GM19193 (cell line): ENCODE results near the gene CARD8.

Experiments used
- POLR2A ChIP-seq: IDR thresholded peaks from 4 replicates; pipeline ENCODE4 v1.6.1; 2011; ENCODE audit not compliant: insufficient read depth, insufficient read length; ENCODE audit errors: extremely low read depth

CARD8 gene

GRCh38 chr19:48221628-48222027 is 34.1 kb downstream of the CARD8 start:
- TF ChIP-seq POLR2A = no peak

- TF ChIP-seq POLR2A = no peak
Measured at GRCh38 chr19:48218997-48219396, 36.7 kb downstream of the CARD8 start.

DNA sequence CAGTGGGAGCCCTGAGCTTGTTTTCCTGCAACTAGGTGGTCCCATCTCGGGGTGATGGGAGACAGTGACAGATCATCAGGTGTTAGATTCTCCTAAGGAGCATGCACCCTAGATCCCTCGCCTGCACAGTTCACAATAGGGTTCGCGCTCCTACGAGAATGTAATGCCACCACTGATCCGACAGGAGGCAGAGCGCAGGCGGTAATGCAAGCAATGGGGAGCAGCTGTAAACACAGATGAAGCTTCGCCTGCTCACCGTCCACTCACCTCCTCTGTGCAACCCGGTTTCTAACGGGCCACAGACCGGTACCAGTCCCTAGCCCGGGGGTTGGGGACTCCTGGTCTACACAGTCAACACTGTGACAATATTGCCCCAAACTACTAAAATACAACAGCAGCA is 38.8 kb downstream of the CARD8 start:
- no peak for TF ChIP-seq POLR2A

DNA sequence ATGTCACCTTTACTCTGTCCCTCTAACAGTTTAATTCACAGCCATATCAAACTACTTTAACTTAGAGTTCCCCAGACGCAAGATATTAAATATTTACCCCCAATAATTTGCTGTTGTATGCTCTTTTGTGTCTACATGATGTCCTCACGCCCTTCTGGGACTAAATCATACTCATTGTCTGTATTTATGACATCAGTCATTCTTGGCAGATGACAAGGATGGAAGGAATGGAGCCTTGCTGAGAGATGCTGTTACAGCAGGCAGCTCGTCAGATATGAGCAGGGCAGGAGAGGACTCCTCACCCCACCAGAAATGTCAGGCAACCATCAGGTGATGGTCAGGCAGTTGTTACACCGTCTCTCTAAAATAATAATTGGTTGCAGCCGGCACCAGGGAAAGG is 41.8 kb downstream of the CARD8 start:
- no peak for TF ChIP-seq POLR2A

- no peak for TF ChIP-seq POLR2A
Measured at GRCh38 chr19:48210005-48210404, 45.7 kb downstream of the CARD8 start.

DNA sequence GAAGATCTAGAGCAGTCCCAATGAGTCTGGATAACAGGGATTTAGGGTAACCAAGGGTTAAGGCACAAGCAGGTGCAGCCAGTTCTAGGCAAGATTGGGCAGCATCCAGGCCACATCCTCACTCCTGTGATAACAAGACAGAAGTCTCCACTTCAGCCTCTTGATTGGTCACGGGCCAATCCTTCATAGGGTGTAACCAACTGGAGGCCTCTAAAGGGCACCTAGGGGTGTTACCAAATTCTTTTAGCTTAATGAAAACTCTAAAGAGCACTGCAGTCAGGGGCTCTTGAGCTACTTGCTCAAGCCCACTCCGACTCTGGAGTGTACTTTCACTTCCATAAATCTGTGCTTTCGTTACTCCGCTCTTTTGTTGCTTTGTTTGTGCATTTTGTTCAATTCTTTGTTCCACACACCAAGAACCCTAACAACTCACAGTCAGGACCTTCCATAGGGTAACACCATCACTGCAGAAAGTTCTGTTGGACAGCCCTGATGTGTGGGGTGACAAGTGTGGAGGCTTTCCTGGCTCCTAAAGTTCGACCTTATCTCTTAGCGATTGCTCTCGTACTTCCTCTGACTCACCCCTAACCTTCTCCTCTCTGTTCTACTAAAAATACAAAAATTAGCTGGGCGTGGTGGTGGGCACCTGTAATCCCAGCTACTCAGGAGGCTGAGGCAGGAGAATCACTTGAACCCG is 49.2 kb downstream of the CARD8 start:
- TF ChIP-seq POLR2A = no peak

- TF ChIP-seq POLR2A = peak; percentile 82
Measured at GRCh38 chr19:48203794-48204628, 51.7 kb downstream of the CARD8 start.

GRCh38 chr19:48203222-48203793 is 52.4 kb downstream of the CARD8 start:
- TF ChIP-seq POLR2A = no peak

DNA sequence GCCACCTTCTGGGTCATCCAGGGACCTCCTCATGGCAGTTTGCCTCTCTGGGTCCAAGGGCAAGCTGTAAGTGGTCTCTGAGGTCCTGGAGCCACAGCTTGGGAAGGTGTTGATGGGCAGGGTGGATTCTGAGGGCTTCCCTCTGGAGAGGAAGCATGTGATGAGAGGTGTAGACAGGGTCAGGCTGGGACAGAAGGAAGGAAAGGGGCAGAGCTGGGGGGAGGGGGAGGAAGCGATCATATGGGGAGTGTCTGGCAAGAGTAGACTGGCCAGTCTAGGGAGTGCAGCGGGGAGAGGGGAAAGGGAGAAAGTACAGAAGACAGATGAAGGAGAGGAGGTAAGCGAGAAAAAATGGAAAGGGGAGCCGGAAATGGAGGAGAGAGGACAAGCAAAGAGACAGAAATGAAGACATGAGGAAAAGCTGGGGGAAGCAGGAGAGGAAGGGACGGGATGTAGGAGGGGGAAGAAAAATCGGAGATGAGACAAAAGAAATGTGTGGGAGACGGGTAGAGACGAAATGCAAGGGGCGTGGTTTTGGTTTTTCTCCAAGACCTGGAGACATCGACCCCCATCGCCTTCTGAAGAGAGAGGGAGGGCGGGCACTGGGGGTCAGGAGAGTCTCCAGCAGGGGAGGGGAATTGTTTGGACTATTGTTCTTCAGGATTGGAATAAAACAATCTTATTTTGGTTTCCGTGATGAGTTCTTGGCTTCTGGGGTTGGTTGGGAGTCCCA is 58.6 kb downstream of the CARD8 start:
- TF ChIP-seq POLR2A = no peak

- TF ChIP-seq POLR2A = no peak
Measured at GRCh38 chr19:48196321-48196763, 59.4 kb downstream of the CARD8 start.

DNA sequence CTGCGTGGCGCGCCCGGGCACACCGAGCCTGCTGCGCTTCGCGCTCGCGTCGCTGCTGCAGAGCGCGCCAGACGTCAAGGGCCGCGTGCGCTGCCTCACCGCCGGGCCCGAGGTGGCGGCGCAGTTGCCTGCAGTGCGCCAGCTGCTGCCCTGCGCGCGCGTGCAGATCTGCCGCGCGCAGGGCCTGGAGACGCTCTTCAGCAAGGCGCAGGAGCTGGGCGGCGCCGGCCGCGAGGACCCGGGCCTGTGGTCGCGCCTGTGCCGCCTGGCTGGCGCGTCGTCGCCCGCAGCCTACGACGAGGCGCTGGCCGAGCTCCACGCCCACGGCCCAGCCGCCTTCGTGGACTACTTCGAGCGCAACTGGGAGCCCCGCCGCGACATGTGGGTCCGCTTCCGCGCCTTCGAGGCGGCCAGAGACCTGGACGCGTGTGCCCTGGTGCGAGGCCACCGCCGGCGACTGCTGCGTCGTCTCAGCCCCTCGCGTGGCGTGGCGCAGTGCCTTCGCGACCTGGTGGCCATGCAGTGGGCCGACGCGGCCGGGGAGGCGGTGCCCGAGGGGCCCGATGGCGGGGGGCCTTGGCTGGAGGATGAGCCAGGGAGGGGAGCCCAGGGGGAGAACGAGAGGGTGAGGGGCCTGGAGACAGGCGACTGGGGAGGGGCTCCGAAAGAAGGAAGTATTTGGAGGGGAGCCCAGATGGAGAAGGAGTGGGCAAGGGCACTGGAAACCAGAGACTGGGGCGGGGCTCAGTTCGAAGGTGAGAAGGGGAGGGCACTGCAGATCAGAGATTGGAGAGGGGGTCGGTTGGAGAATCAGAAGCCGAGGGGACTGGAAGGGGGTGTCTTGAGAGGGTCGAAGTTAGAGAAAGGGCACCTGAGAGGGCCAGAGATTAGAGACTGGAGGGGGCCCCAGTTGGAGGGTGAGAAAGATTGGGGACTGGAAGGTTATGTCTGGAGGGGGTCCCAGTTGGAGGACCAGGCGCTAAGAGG is 60.6 kb downstream of the CARD8 start:
- TF ChIP-seq POLR2A = no peak

DNA sequence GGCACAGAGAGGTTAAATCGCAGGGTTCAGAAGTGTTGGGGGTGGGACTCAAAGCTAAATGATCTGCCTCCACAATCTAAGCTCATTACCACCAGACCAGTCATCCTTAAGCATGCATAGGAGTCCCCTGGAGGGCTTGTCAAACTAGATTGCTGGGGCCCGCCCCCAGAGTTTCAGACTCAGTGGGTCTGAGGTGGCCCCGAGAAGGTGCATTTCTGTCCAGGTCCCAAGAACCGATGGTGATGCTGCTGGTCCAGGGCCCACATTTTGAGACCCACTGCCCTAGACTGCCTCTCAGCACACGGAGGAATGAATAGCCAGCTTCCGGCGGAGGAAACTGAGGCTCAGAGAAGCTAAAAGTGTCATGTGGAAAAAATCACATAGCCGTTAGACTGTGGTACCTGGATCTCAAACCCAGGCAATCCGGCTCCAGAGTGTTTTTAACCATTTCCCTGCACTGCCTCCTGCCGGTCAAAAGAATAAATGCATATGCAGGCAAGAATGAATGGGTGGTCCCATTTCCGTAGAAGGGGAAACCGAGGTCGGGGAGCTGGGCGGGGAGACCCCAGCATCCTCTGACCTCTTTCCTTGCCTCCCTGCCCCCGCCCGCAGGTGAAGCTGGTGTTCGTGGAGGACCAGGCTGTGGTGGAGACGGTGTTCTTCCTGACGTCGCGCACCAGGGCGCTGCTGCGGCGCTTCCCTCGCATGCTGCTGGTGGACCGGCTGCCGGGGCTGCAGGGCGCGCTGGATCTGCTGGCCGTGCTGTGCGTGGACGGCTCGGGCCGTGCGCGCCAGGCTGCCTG is 61.5 kb downstream of the CARD8 start:
- no peak for TF ChIP-seq POLR2A

DNA sequence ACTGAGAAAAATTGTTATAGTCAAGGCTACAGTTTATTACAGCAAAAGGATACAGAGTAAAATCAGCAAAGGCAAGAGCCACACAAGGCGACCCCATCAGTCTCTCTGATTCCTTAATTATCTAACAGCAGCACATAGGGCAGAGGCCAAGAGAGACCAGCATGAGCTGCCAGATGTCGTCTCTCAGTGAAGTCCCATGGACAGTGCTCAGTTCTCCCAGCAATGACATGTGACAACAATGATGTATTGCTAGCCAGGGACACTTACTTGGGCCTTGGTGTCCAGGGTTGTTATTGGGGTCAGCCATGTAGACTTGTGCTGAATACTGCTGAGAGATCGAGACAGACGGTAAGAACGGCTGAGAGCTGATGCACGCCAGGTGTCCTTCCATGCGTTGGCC is 63.0 kb downstream of the CARD8 start:
- TF ChIP-seq POLR2A = no peak

DNA sequence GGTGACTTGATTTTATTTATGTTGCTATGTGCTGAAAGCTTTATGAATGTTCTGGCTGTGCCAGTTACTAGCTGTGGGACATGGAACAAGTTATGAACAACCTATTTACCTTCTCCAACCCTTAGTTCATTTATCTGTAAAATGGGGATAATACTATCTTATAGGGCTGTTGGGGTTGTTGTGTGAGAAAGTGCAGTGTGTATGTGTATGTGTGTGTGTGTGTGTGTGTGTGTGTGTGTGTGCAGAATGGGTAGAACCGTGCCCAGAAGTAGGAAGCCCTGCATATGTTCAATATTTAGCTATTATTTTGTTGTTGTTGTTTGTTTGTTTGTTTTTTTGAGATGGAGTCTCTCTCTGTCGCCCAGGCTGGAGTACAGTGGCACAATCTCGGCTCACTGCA is 64.8 kb downstream of the CARD8 start:
- TF ChIP-seq POLR2A = no peak
